NCI-H2029 (cell line): Measurements from ENCODE around the gene ACOT13.
A peak's percentile ranks its signal among the peaks of the same experiment; 100 is the strongest.
"Not testable (repeated sequence)": the region's sequence is repeated elsewhere in the genome, so short reads cannot be mapped to it uniquely, and the experiment has no call there.

Source experiments
- DNase-seq: peaks from one replicate; lab custom pipeline; 2025; lab: John Stamatoyannopoulos, UW

The ACOT13 gene

DNA sequence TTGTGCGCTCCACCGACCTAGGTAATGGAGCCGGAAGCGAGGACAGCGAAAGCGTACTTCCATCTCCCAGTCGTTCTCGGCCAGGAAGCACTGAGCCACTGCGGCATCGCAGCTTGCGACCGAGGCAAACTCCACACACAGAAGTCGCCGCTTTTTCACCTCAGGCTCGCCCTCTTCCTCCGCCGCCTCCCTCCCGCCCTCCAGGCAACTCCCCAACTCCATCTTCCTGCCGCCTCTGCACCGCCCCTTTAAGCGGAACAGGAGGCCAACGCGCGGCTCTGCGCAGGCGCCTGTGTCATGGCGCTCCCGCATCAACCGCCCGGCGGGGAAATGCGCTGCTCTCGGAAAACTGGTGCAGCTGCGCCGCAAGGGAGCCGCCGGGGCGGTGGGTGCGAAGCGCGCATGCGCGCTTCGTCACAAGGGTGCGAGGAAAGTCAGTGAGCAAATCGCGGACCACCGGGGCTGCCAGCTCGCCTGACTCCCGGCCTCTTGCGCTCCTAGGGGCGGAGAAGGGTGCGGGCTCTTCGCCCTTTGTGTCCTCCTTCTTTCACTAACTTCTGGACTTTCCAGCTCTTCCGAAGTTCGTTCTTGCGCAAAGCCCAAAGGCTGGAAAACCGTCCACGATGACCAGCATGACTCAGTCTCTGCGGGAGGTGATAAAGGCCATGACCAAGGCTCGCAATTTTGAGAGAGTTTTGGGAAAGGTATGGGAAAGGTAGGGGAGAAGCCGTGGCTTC, at the start of gene ACOT13, which contains the start of gene TDP2:
Gene ACOT13, plus strand, starts transcription at position 437 of the 737 bp plus-strand sequence. Its CDS starts 187 bp downstream, at position 624.
Gene TDP2, minus strand, starts transcription at position 259 of the 737 bp plus-strand sequence. Its CDS starts 37 bp downstream, at position 222.
- peak; percentile 97 for DNase-seq

DNA sequence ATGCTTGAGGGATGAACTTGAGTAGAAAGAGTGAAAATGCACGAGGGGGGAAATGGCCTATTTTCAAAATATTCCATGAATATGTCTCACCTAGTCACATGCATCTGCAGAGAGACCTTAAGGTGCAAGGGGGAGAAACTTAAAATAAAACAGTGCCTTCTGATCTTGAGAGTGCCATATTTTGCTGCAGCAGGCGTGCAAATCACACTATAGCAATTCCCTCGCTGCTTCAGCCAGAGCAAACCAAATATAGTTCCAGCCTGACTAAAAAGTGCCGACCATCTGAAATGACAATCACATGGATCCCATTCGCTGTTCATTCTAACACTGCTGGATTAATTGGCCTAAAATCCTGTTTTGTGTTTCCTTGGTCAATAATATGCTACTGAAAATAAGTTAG, 47.2 kb upstream of the ACOT13 start:
- DNase-seq: no peak

GRCh38 chr6:24620637-24621036, 46.2 kb upstream of the ACOT13 start:
- DNase-seq: no peak

- no peak for DNase-seq
Measured at GRCh38 chr6:24621626-24622289, 45.1 kb upstream of the ACOT13 start.

DNA sequence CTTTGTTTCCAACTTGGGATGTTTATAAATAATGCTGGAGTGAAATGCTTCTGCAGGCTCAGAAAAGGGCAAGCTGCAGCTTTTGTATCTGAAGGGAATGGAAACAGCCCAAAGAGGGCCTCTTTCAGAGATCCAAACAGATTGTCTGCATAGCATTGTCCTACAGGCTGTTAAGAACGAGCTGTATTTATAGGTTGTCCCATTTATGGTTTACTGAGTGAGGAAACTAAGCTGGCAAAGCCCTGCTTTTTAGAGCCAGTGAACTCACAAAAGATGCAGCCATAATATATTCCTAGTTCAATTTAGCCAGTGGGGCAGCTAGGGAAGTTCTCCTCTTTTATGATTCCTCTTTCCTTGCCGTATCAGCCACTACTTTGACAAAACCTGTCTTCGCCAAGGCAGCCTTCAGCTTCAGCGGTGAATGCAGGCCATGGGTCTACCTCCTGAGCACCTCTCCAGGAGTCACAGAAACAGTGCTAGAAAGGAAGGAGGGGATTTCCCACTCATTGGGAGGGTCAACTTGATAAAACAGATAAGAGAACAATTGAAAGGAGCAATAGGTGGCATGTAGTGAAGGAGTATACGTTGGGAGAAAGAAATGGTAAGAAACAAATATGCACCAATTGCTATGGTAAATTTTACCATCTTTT, 35.9 kb upstream of the ACOT13 start:
- no peak for DNase-seq

- no peak for DNase-seq
Measured at GRCh38 chr6:24631671-24632070, 35.2 kb upstream of the ACOT13 start.

- DNase-seq: no peak
Measured at GRCh38 chr6:24632573-24632972, 34.3 kb upstream of the ACOT13 start.

- DNase-seq: no peak
Measured at GRCh38 chr6:24636681-24637080, 30.2 kb upstream of the ACOT13 start.

DNA sequence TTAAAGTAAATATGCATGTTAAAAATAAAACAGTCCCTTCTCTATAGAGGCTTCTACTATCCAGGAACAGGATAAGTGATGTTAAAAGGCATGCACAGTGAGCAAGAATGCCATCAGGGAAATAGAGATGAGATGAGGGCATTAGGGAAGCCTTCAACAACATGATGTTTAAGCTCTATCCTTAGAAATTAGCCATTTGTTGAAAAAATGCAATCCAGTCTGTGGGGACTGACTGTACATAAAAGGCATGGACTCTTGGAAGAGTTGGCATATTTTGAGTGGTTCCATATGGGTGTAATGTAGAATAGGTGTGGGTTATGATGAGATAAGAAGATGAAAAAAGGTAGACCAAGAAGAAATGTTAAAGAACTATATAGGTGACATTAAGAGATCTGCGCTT, 26.7 kb upstream of the ACOT13 start:
- no peak for DNase-seq

DNA sequence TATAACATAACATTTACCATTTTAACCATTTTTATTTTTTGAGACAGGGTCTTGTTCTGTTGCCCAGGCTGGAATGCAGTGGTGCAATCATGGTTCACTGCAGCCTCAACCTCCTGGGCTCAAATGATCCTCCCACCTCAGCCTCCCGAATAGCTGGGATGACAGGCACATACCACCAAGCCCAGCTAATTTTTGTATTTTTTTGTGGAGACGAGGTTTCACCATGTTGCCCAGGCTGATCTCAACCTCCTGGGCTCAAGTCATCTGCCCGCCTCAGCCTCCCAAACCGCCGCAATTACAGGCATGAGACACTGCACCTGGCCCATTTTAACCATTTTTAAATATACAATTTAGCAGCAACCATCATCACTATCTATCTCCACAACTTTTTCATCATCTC, 26.2 kb upstream of the ACOT13 start:
- not testable (repeated sequence) for DNase-seq

- no peak for DNase-seq
Measured at GRCh38 chr6:24642061-24642460, 24.8 kb upstream of the ACOT13 start.

- no peak for DNase-seq
Measured at GRCh38 chr6:24643920-24644319, 23.0 kb upstream of the ACOT13 start.

- no peak for DNase-seq
Measured at GRCh38 chr6:24644377-24644776, 22.5 kb upstream of the ACOT13 start.

DNA sequence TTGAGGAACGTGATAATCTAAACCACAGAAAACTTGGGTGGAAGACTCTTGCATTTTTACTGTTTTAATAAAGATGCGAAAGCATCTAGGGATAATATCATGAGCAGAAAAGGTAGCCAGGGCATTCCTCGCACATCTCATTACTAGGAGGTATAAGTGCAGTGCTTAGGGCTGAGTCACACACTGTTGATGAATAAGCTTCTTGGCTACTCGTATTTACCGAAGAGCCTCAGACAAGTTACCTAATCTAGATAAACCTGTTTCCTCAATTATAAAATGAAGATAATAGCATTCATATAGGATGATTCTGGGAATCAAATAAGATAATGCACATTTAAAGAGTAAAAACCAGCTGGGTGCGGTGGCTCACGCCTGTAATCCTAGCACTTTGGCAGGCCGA, 20.1 kb upstream of the ACOT13 start:
- DNase-seq: no peak

DNA sequence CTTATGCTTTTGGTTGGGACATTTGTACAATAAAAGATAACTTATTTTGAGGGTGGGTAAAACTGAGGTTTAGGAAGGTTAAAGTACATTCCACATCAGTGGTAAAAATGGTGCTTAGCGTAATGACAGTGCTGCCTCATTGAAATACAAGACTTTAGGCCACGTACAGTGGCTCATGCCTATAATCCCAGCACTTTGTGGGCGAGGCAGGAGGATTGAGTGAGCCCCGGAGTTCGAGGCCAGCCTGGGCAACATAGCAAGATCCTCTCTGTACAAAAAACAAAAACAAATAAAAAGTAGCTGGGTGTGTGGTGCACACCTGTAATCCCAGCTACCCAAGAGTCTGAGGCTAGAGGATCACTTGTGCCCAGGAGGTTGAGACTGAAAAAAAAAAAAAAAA, 18.6 kb upstream of the ACOT13 start:
- DNase-seq: no peak

DNA sequence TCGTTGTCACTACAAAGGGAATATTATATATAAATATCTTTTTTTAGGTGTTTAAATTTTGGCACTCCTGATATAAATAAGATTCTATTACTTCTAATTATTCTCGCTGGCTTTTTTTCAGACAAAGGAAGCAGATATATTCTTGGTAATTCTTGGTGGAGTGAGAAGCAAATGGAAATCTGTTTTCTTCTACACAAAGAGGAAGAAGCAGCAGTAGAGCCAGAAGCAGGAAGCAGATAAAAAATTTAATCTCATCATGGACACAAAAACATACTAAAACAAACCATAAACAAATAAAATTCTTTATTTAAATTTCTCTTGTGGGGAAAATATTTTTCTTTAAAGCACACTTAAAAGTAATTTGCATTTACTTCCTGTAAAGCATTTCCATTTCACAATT, 17.2 kb upstream of the ACOT13 start:
- DNase-seq: no peak

- DNase-seq: no peak
Measured at GRCh38 chr6:24650365-24650764, 16.5 kb upstream of the ACOT13 start.

DNA sequence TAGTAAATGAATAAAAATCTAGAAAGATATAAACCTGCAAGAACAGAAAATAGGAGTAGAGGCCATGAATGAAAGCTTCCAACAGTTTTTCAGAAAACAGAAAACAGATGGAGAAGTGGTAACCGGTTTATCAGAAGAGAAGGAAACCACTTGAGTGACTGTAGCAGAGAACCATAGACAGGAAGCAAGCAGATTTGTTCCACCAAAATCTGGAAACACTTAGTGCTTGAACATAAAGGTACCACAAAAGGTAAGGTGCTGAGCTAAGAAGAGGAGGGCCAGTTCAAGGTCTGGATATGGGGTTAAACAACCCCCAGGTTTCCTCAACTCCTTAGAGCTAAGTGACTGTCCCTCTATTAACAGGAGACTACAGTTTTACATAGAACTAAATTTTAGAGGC, 11.7 kb upstream of the ACOT13 start:
- no peak for DNase-seq

DNA sequence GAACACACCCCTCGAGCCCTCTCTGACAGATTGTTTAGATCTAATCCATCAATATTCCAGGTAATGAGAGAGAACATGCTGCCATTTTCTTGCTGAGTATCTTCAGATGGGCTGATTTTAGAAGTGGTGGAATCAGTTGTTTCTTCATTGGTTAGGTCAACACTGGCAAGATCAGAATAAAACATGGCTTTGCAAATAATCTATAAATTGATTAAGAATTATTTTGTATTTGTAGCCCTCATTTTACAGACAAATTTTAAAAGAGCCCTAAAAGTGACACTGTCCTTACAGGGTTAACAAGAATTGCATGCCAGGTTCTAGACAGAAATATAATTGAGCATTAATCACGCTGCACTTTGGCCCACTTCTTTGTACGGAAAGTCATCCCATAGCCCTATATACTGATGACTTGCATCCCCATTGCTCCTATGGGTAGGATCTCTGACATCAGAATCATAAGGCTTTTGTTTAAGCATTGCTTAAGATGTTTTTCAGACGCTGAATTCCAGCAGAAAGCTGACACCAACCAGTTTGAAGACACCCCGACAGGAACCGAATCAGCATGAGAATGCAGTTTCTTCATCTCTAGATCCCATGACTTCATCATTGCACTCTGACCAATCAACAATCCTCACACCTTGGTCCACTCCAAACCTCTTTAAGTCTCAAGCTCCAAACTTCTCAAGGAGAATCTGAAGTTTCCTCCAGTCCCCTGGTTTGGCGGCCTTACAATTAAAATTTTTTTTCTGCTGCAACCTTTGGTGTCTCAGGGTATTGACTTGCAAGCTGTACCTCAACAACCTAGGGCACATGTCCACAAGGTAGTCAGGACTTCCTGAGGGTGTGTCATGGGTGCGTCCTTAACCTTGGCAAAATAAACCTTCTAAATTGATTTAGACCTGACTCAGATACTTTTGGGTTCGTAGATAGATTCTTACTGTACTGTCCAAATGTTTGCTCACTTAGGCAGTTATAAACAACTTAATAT, 8.0 kb upstream of the ACOT13 start:
- no peak for DNase-seq

- DNase-seq: no peak
Measured at GRCh38 chr6:24659561-24659960, 7.3 kb upstream of the ACOT13 start.

GRCh38 chr6:24660105-24660504, 6.8 kb upstream of the ACOT13 start:
- DNase-seq: no peak

DNA sequence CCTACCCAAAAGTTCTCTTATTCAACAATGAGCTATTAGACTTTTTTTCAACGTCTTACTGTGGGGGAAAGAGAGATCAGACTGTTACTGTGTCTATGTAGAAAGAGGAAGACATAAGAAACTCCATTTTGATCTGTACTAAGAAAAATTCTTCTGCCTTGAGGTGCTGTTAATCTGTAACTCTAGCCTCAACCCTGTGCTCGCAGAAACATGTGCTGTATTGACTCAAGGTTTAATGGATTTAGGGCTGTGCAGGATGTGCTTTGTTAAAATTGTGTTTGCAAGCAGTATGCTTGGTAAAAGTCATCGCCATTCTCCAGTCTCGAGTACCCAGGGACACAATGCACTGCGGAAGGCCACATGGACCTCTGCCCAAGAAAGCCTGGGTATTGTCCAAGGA, 5.1 kb upstream of the ACOT13 start:
- DNase-seq: peak; percentile 17
